SU-DHL-6 (cell line): Measurements from ENCODE around the gene ABCA3.

Experiments
- CTCF ChIP-seq: fragments of 200-600 bp; sonication (generic); IDR thresholded peaks from one replicate; pipeline ENCODE4 v1.5.1; 2017; ENCODE audit warnings: antibody characterized with exemption, mild to moderate bottlenecking, low read length, moderate library complexity; ENCODE audit not compliant: insufficient read depth, poor library complexity, severe bottlenecking
- EZH2phosphoT487 ChIP-seq: fragments of 200-600 bp; sonication (generic), shearing (Covaris generic); conservative IDR thresholded peaks from 2 replicates; pipeline ENCODE4 v1.6.1; 2018; ENCODE audit warnings: mild to moderate bottlenecking, antibody characterized with exemption, low read length, moderate library complexity, mixed read lengths

DNA sequence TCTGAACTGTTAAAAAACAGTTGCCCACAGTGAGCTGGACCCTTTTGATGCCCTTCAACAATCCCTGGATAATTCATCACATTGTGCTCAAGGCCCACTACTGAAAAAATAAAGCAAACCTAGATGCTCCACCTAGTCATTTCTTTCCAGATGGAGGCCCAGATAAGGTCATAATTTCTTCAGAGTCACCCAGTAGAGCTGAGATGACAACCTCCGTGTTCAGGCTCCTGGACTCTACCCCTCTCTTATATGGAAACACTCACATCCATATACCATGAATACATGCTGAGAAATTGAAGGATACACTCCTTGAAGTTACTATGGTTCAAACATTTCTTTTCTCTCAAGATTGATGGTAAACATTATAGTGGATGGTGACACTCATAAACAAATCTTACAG, 2.7 kb upstream of the ABCA3 start:
- no peak for TF ChIP-seq CTCF
- TF ChIP-seq EZH2phosphoT487 = no peak
